GM20000 (cell line): Measurements from ENCODE around the gene PLA2G4B.

ENCODE experiments used
- DNase-seq: peaks from one replicate; pipeline ENCODE4 v3.0.0; 2012; ENCODE audit warnings: low spot score
- CTCF ChIP-seq: IDR thresholded peaks from 2 replicates; pipeline ENCODE4 v1.5.1; 2012; ENCODE audit warnings: mild to moderate bottlenecking, control low read depth; ENCODE audit errors: extremely low read depth, missing control alignments

PLA2G4B gene

GRCh38 chr15:41838400-41838897 lies at the start of gene PLA2G4B:
PLA2G4B (plus strand) TSS chr15:41838847; CDS start chr15:41838914, 67 bp downstream.
- DNase-seq, result no peak
- no peak for TF ChIP-seq CTCF

- no peak for DNase-seq
- TF ChIP-seq CTCF, result no peak
Observed at GRCh38 chr15:41789236-41789635, 49.4 kb upstream of the PLA2G4B start.

- TF ChIP-seq CTCF, result no peak
- DNase-seq, result no peak
Observed at GRCh38 chr15:41789662-41790061, 49.0 kb upstream of the PLA2G4B start.

DNA sequence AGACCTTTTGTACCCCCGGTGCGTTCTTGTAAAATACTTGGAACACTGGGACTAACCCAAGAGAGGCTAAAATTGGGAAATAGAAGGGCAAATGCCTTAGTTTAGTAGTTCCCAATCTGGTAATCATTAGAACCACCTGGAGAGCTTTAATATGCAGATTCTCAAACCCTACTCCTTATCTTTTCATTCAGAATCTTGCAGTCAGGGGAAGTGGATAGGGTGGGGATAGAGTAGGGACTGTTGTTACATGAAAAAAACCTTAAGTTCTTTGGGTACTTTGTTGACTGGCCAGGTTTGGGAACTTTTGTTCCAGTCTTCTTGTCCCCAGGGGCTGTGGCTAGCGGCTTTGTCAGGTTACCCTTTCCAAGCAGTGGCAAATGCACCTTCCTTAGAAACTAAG lies 48.5 kb upstream of the PLA2G4B start:
- DNase-seq, result no peak
- TF ChIP-seq CTCF, result no peak

DNA sequence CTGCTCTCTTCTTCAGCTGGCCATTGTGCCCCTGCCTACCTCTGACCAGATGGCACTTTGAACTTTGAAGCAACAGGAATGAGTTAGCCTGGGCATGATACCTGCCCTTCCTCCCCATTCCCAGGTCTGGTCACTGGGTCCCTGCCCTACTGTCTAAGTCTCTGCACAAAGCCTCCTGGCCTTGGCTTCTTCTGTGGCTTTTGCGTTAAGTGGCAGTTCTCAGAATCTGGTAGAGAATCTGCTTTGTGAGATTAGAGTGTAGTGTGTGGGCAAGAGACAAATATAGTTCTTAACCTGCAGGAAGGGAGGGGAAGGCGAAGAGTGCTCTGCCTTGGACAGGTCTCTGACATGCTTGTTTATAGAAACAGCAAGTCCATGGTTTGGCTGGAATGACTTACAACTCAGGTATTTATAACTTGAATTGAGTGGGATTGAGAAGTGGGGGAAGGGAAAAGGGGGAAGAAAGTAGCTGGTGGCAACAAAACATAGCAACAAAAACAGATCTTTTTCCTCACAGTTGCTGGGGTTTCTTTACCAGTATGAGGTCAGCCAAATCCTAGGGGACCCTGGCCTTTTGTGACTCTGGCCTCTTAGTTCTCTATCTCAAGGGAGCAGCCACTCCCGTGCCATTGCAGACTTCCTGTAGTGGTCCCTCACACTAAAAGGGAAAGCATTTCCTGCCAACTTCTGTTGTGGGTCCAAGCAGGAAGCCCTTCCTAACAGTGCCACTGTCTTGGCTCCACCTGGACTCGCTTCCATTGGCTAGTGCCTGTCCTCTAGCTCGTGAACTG lies 47.7 kb upstream of the PLA2G4B start:
- TF ChIP-seq CTCF, result no peak

GRCh38 chr15:41791547-41791937 lies 47.1 kb upstream of the PLA2G4B start:
- DNase-seq, result no peak
- no peak for TF ChIP-seq CTCF

More for the DNA sequence above, 47.7 kb upstream of the PLA2G4B start:
- DNase-seq, result no peak

DNA sequence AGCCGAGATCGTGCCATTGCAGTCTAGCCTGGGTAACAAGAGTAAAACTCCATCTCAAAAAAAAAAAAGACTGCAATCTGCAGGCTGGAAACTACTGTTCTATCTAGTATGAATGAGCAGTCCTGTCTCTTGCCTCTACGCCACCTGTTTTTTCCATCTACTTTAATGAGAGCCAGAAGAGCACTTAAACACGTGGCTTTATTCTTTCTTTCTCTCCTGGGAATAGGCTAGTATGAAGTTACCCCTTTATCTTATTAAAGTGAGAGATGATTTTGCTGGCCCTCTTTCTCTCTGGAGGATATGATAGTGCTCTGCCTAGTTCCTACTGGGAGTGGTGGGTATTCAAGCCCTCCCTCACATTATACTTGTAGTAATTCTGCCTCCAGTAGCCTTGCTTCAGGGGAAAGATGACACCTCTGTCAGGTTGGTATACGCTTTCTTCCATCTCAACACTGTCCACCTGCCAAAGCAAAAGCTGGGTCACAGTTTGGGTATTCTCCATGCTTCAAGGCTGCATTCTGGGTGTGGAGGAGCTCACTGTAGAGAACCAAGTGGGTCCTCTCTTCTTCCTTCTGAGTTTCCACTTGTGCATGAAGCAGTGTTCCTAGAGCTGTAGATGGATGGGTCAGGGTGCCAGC lies 46.5 kb upstream of the PLA2G4B start:
- no peak for TF ChIP-seq CTCF
- no peak for DNase-seq
